Neural cell (in vitro differentiated cells): ENCODE measurements around the gene CHRDL2. TPM values are rescaled to one million over a fixed set of nuclear protein-coding genes. Genes with fewer than 3 reads are reported as not detected.

Experiments used
- H2AFZ ChIP-seq: fragments of 200-600, 300-800 bp; sonication (generic), shearing (Covaris generic); 2 replicates; pipeline ENCODE4 v1.6.0; 2014; ENCODE audit warnings: low read depth, mild to moderate bottlenecking, antibody characterized with exemption, low read length, moderate library complexity
- H3F3A ChIP-seq: fragments of 200-600 bp; shearing (Covaris generic); 2 replicates; pipeline ENCODE4 v1.6.1; 2016; ENCODE audit warnings: mild to moderate bottlenecking, moderate library complexity, mixed read lengths, antibody characterized with exemption, low read length; ENCODE audit not compliant: insufficient read depth, poor library complexity, severe bottlenecking
- H3K27ac ChIP-seq: fragments of 200-600, 300-800 bp; sonication (generic), shearing (Covaris generic); 2 replicates; pipeline ENCODE4 v1.5.1; 2014; ENCODE audit warnings: mild to moderate bottlenecking, low read length, moderate library complexity
- H3K27me3 ChIP-seq: fragments of 300-800, 200-600 bp; sonication (generic), shearing (Covaris generic); 2 replicates; pipeline ENCODE4 v1.6.0; 2014; ENCODE audit warnings: mild to moderate bottlenecking, low read depth, low read length, moderate library complexity; ENCODE audit not compliant: insufficient read depth
- H3K36me3 ChIP-seq: fragments of 300-800, 200-600 bp; sonication (generic), shearing (Covaris generic); 2 replicates; pipeline ENCODE4 v1.5.1; 2014; ENCODE audit warnings: mild to moderate bottlenecking, antibody characterized with exemption, low read length, moderate library complexity; ENCODE audit not compliant: insufficient read depth
- H3K4me2 ChIP-seq: fragments of 300-800, 200-600 bp; sonication (generic), shearing (Covaris generic); 2 replicates; pipeline ENCODE4 v1.6.0; 2014; ENCODE audit warnings: mild to moderate bottlenecking, low read length
- H3K4me3 ChIP-seq: fragments of 300-800, 200-600 bp; sonication (generic), shearing (Covaris generic); 2 replicates; pipeline ENCODE4 v1.5.1; 2014; ENCODE audit warnings: mild to moderate bottlenecking, low read length, moderate library complexity
- H3K79me2 ChIP-seq: fragments of 200-600 bp; shearing (Covaris generic); replicated peaks from 2 replicates; pipeline ENCODE4 v1.6.0; 2014; ENCODE audit warnings: mild to moderate bottlenecking, low read length, moderate library complexity; ENCODE audit not compliant: insufficient read depth
- H3K9ac ChIP-seq: fragments of 300-800, 200-600 bp; sonication (generic), shearing (Covaris generic); 2 replicates; pipeline ENCODE4 v1.6.1; 2016; ENCODE audit warnings: mild to moderate bottlenecking, low read length, mixed read lengths
- H3K9me2 ChIP-seq: fragments of 200-600 bp; shearing (Covaris generic); 2 replicates; pipeline ENCODE4 v1.6.1; 2016; ENCODE audit warnings: mild to moderate bottlenecking, low read length, mixed read lengths; ENCODE audit not compliant: insufficient read depth
- H3K9me3 ChIP-seq: fragments of 200-600, 300-800 bp; sonication (generic), shearing (Covaris generic); 2 replicates; pipeline ENCODE4 v1.6.1; 2016; ENCODE audit warnings: mild to moderate bottlenecking, mixed run types, low read length, moderate library complexity, mixed read lengths
- H4K20me1 ChIP-seq: fragments of 200-600 bp; shearing (Covaris generic); 2 replicates; pipeline ENCODE4 v1.6.1; 2016; ENCODE audit warnings: mild to moderate bottlenecking, mixed run types; ENCODE audit not compliant: insufficient read depth
- CTCF ChIP-seq: fragments of 450-650 bp; IDR thresholded peaks from 2 replicates; pipeline ENCODE4 v1.5.1; 2014; ENCODE audit warnings: antibody characterized with exemption, mild to moderate bottlenecking, moderate library complexity; ENCODE audit not compliant: poor library complexity, severe bottlenecking
- EP300 ChIP-seq: fragments of 450-650 bp; conservative IDR thresholded peaks from 2 replicates; pipeline ENCODE4 v1.6.1; 2014; ENCODE audit warnings: antibody characterized with exemption, mild to moderate bottlenecking, moderate library complexity; ENCODE audit not compliant: poor library complexity, severe bottlenecking
- EZH2 ChIP-seq: fragments of 200-600, 300-800 bp; shearing (Covaris generic), sonication (generic); IDR thresholded peaks from 2 replicates; pipeline ENCODE4 v1.6.1; 2014; ENCODE audit warnings: antibody characterized with exemption, low read length, borderline replicate concordance, mild to moderate bottlenecking; ENCODE audit not compliant: insufficient read depth, poor library complexity, severe bottlenecking
- MXI1 ChIP-seq: fragments of 450-650 bp; conservative IDR thresholded peaks from 2 replicates; pipeline ENCODE4 v1.6.1; 2014; ENCODE audit warnings: antibody characterized with exemption, mild to moderate bottlenecking; ENCODE audit not compliant: poor library complexity, severe bottlenecking
- POLR2AphosphoS5 ChIP-seq: IDR thresholded peaks from 2 replicates; pipeline ENCODE4 v1.6.1; 2012
- RAD21 ChIP-seq: fragments of 450-650 bp; conservative IDR thresholded peaks from 2 replicates; pipeline ENCODE4 v1.6.1; 2014; ENCODE audit warnings: antibody characterized with exemption, mild to moderate bottlenecking, moderate library complexity
- REST ChIP-seq: IDR thresholded peaks from 2 replicates; pipeline ENCODE4 v1.6.1; 2012; ENCODE audit warnings: borderline replicate concordance
- SMC3 ChIP-seq: fragments of 450-650 bp; conservative IDR thresholded peaks from 2 replicates; pipeline ENCODE4 v1.6.1; 2014; ENCODE audit warnings: antibody characterized with exemption, mild to moderate bottlenecking, moderate library complexity; ENCODE audit not compliant: poor library complexity
- TAF1 ChIP-seq: IDR thresholded peaks from 2 replicates; pipeline ENCODE4 v1.6.1; 2012; ENCODE audit warnings: low read depth
- polyA plus RNA-seq: library from polyadenylated mRNA; depleted of rRNA; stranded (reverse); fragments of >200 nt; gene quantifications from 2 replicates; pipeline ENCODE4 v1.2.3, GENCODE V29; 2014

Gene CHRDL2
- polyA plus RNA-seq, 1 donor from 2014 or later: not detected

- Histone ChIP-seq H3F3A (no peaks in the 10 kb centered on the region), H3K9me3 (no peaks in the 10 kb centered on the region)
These were observed 58.8 kb downstream of the CHRDL2 start for GRCh38 chr11:74672332-74672955.

More at GRCh38 chr11:74672332-74672955, 58.8 kb downstream of the CHRDL2 start:
- TF ChIP-seq CTCF (no peak), POLR2AphosphoS5 (no peak), REST (no peak), RAD21 (no peak), TAF1 (no peak), EP300 (no peak), MXI1 (no peak), SMC3 (no peak), EZH2 (no peak)
- Histone ChIP-seq H3K4me2 (no peak overlapping the region), H3K36me3 (no peaks in the 10 kb centered on the region), H3K27ac (no peak overlapping the region), H2AFZ (no peak overlapping the region), H3K9ac (no peak overlapping the region), H4K20me1 (no peaks in the 10 kb centered on the region), H3K27me3 (no peaks in the 10 kb centered on the region), H3K79me2 (no peaks in the 10 kb centered on the region), H3K4me3 (no peak overlapping the region), H3K9me2 (no peaks in the 10 kb centered on the region)
